HepG2 (cell line): ENCODE data around the gene RAB3A. TPM values are rescaled to one million over a fixed set of nuclear protein-coding genes. Genes with fewer than 3 reads are reported as not detected.
A peak's percentile ranks its signal among the peaks of the same experiment; 100 is the strongest.

Source experiments
- CCDC6 ChIP-seq: sonication (generic); formaldehyde crosslinking; IDR thresholded peaks from 2 replicates; pipeline ENCODE4 v1.8.1; 2022; ENCODE audit warnings: mild to moderate bottlenecking, missing genetic modification reagents, moderate library complexity
- HNF1B ChIP-seq: sonication (generic); formaldehyde crosslinking; IDR thresholded peaks from 2 replicates; pipeline ENCODE4 v1.5.1; 2020; ENCODE audit warnings: mild to moderate bottlenecking, moderate library complexity, missing genetic modification reagents
- PITX1 ChIP-seq: sonication (generic); formaldehyde crosslinking; IDR thresholded peaks from 2 replicates; pipeline ENCODE4 v1.5.1; 2020; ENCODE audit warnings: mild to moderate bottlenecking, missing genetic modification reagents
- SP1 ChIP-seq, 2 experiments: fragments of 450-650 bp in 1 of 2; sonication (generic) in 1 of 2; formaldehyde crosslinking in 1 of 2; IDR thresholded peaks; 2 replicates each; pipeline versions ENCODE4 v1.4.0 to v1.6.1; 2016 to 2020; ENCODE audit warnings: missing genetic modification reagents in 1 of 2
- TRIM24 ChIP-seq: sonication (generic); formaldehyde crosslinking; IDR thresholded peaks from 2 replicates; pipeline ENCODE4 v1.8.0; 2022; ENCODE audit warnings: mild to moderate bottlenecking, missing genetic modification reagents
- ZBTB33 ChIP-seq: sonication (generic); formaldehyde crosslinking; IDR thresholded peaks from 2 replicates; pipeline ENCODE4 v1.4.0; 2020; ENCODE audit warnings: missing genetic modification reagents
- ZBTB4 ChIP-seq: sonication (generic); formaldehyde crosslinking; IDR thresholded peaks from 2 replicates; pipeline ENCODE4 v1.4.0; 2020; ENCODE audit warnings: missing genetic modification reagents, mild to moderate bottlenecking, borderline replicate concordance
- ZNF781 ChIP-seq: sonication (generic); formaldehyde crosslinking; IDR thresholded peaks from 2 replicates; pipeline ENCODE4 v1.5.1; 2020; ENCODE audit warnings: borderline replicate concordance, mild to moderate bottlenecking, missing genetic modification reagents; ENCODE audit errors: not compliant biosample characterization
- ZNF788 ChIP-seq: sonication (generic); formaldehyde crosslinking; IDR thresholded peaks from 2 replicates; pipeline ENCODE4 v1.5.0; 2020; ENCODE audit warnings: mild to moderate bottlenecking, missing genetic modification reagents, borderline replicate concordance
- ZSCAN29 ChIP-seq: sonication (generic); formaldehyde crosslinking; conservative IDR thresholded peaks from 2 replicates; pipeline ENCODE4 v1.4.0; 2020; ENCODE audit warnings: mild to moderate bottlenecking, missing genetic modification reagents
- ZSCAN5A ChIP-seq: sonication (generic); formaldehyde crosslinking; IDR thresholded peaks from 2 replicates; pipeline ENCODE4 v1.8.0; 2022; ENCODE audit warnings: mild to moderate bottlenecking, missing genetic modification reagents, borderline replicate concordance
- polyA plus RNA-seq, 8 experiments: library from polyadenylated mRNA; depleted of rRNA in 3 of 8; stranded (reverse) in 7 of 8; unstranded in 1 of 8; fragments of >200 nt; fragmentation: Illumina TruSeq in 4 of 8; extraction: Trizol in 4 of 8; gene quantifications; 2 replicates each; pipeline versions ENCODE4 v1.2.1 to v1.2.3, GENCODE V29; 2011 to 2016; ENCODE audit warnings: low read depth in 4 of 8, missing spikeins in 1 of 8, mixed read lengths in 1 of 8; ENCODE audit not compliant: insufficient read depth in 1 of 8
- total RNA-seq, 5 experiments: library from RNA; depleted of rRNA; stranded (reverse); fragments of >200 nt; fragmentation: Illumina TruSeq; extraction: Trizol; gene quantifications; 2 replicates each; pipeline ENCODE4 v1.2.3, GENCODE V29; 2016; ENCODE audit warnings: low read depth in 1 of 5

The RAB3A gene
- total and polyA plus RNA-seq, 2 of the 13 experiments (the other 11 are each of a cell fraction or from before 2014, with no cell fraction given): 0.58 to 0.98 TPM

- TF ChIP-seq ZSCAN5A (peak; percentile 43; the same call in 1 of the 2 replicates), TRIM24 (peak; percentile 58; the same call in 1 of the 2 replicates), ZSCAN29 (CRISPR knock-in tag) (0 out of 2 replicates have a peak, but pooled peaks have one; percentile 58), ZBTB4 (CRISPR knock-in tag) (no peak), PITX1 (CRISPR knock-in tag) (peak; percentile 71; the same call in 1 of the 2 replicates), ZNF788 (CRISPR knock-in tag) (0 out of 2 replicates have a peak, but pooled peaks have one; percentile 48), ZBTB33 (peak; percentile 22; the same call in 1 of the 2 replicates), CCDC6 (CRISPR knock-in tag) (0 out of 2 replicates have a peak, but pooled peaks have one; percentile 44), SP1 (IDR thresholded peaks at IDR 0.05) (no peak), SP1 (CRISPR knock-in tag; IDR thresholded peaks at IDR 0.05) (peak; percentile 81), HNF1B (CRISPR knock-in tag) (peak; percentile 89), ZNF781 (CRISPR knock-in tag) (peak; percentile 59)
Measured at GRCh38 chr19:18223860-18224524, 20.1 kb upstream of the RAB3A start (continued).
